GM04504 (cell line): ENCODE results near the gene INPP4B.

Source experiments
- DNase-seq: peaks from one replicate; pipeline ENCODE4 v3.0.0-alpha.2; 2012; ENCODE audit warnings: low read depth

INPP4B gene

DNA sequence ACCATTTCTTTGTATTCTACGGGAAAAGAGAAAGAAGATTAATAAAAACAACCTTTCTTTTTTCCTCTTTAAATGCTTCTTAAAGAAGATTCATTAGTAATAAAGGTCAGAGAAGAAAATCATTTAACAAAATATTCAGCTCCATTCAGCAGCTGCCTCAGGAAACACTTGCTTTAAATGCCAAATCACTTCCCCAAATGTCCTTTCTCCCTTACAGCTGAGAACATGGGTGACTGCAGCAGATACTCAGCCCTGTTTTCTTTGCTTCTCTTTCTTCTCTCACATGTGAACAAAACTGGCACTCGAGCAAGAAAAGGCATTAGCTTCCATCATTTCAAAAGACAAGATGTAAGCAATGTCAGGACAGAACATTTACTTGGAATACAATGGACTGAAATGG, 120.2 kb downstream of the INPP4B start:
- DNase-seq, result no peak

GRCh38 chr4:142721187-142721586, 124.9 kb downstream of the INPP4B start:
- DNase-seq, result no peak

DNA sequence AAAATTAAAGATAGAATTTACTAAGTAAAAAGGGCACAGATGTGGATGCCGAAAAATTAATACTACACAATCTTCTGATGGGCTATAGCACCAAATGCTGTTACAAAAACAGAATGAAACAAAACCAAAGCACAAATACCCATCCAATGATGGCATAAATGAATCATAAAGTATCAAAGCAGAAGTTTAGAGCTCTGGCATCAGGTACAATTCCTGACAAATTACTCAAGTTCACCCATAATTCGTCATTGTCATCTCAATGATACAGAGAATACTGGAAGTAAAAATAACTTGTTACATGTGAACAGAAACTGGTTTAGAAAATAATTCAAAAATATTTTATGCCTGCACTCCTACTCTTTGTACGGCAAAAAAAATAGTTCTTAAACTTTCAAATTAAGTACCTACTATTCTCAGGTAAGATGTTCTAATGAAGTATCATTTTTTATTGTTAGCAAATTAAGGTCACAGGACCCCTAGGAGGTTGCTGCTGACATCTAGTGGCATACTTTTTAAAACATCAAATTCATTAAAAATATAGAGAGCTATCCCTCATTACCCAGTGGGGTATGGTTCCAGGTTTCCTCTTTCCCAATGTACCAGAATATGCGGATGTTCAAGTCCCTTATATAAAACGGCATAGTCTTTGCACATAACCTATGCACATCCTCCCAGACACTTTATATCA, 126.1 kb downstream of the INPP4B start:
- peak; percentile 7 for DNase-seq

- DNase-seq, result no peak
Measured at GRCh38 chr4:142718981-142719380, 127.1 kb downstream of the INPP4B start.

- no peak for DNase-seq
Measured at GRCh38 chr4:142715727-142716126, 130.4 kb downstream of the INPP4B start.

DNA sequence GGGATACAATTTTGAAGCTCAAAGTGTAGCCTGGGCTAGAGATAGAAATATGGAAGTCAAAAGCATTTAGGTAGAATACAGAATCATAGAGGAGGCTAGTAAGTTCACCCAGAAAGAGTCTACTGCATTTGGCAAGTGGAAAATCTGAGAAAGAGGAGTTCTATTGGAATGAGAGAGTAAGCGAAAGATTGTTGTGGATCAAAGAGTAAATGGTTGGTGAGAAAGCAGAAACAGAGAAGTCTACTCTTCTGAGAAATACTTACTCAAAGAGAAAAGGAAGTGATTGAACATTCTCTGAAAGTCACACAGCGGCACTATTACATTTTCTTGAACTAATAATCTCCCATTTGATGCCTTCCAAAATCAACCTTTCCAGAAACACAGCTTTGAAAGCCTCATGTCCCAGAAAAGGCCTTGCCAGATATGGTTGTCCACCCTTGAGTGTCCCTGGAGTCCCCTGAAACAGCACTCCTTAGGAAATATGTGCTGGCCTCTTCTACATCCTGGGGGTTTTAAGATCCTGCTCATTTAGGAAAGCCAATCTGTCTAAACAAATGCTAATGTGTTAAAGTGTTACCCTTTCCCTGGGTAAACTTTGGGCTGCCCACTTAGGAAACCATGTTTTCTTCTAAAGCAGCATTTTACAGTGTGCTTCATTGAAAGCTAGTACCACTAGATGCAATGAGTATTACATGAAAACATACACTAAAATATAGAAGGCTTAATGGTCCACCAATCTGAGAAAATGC, 132.6 kb downstream of the INPP4B start:
- DNase-seq, result no peak

- DNase-seq, result no peak
Measured at GRCh38 chr4:142708231-142708630, 137.9 kb downstream of the INPP4B start.

DNA sequence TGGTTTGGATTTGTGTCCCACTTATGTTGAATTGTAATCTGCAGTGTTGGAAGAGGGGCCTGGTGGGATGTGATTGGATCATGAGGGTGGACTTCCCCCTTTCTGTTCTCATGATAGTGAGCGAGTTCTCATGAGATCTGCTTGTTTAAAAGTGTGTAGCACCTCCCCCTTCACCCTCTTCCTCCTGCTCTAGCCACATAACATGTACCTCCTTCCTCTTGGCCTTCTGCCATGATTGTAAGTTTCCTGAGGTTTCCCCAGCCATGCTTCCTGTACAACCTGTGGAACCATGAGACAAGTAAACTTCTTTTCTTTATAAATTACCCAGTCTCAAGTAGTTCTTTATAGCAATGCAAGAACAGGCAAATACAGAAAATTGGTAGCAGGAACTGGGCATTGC, 138.7 kb downstream of the INPP4B start:
- no peak for DNase-seq

DNA sequence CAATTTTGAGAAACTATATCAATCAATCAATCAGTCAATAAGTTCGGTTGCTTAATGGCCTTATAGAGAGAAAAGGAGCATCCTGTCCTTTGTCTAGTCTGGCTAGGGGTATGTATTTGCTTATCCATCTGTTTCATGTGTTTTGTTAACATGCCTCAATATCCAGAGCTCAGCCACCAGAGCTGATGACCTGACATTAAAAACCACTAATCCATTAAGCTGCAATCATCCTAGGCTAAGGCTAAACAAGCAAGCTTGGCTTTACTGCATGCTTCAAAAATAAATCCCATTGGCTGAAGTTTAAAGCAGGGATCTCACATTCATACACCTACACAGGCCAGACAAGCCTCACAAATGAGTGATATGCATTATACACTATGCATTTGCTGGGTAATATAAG, 139.7 kb downstream of the INPP4B start:
- no peak for DNase-seq

- no peak for DNase-seq
Measured at GRCh38 chr4:142705820-142706219, 140.3 kb downstream of the INPP4B start.

DNA sequence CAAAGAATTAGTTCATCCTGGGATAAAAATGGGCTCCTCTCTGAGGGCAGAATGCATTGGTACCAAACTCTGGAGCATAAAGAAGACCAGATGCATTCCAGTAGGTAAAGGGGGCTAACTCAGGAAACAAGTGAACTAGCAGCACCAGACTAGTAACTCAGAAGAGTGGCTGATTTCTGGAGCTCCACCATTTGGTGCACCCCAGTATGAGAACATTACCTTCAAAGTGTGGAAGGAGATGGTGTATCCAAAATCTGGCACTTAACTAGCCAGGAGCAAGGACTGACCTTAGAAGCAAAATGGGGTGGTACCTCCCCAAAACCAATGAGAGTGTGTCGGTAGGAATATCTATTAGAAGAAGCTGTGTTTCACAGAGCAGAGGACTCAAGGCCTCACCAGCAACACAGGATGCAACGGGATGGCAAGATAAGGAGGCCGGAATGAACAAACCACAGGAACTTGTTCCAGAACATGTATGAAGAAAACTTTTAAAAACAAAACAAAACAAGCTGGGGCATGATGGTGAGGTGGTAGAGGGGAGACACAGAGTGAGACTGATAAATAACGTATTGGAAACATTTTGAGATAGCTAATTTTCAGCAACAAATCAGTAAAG, 142.3 kb downstream of the INPP4B start:
- DNase-seq, result no peak

GRCh38 chr4:142701017-142701416, 145.1 kb downstream of the INPP4B start:
- DNase-seq, result no peak

- DNase-seq, result no peak
Measured at GRCh38 chr4:142700531-142700930, 145.6 kb downstream of the INPP4B start.

GRCh38 chr4:142698552-142698951, 147.5 kb downstream of the INPP4B start:
- DNase-seq, result no peak

DNA sequence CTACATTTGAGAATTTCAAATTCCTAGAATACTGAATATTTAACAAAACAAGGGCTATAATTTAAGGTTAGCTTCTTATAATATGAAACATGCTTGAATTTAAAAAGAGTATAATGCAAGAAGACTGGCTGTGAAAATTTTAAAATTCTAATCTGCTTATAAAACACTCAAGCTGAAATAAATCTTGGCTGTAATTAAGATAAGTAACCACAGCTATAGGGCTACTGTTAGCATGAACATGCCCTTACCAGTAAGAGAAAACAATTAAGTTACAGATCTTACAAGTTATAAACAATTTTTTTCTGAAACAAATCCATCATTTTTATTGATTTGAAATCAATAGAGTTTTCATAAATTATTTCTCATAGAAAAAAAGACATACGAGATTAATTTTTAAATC, 148.2 kb downstream of the INPP4B start:
- DNase-seq, result no peak

GRCh38 chr4:142697320-142697719, 148.8 kb downstream of the INPP4B start:
- no peak for DNase-seq

DNA sequence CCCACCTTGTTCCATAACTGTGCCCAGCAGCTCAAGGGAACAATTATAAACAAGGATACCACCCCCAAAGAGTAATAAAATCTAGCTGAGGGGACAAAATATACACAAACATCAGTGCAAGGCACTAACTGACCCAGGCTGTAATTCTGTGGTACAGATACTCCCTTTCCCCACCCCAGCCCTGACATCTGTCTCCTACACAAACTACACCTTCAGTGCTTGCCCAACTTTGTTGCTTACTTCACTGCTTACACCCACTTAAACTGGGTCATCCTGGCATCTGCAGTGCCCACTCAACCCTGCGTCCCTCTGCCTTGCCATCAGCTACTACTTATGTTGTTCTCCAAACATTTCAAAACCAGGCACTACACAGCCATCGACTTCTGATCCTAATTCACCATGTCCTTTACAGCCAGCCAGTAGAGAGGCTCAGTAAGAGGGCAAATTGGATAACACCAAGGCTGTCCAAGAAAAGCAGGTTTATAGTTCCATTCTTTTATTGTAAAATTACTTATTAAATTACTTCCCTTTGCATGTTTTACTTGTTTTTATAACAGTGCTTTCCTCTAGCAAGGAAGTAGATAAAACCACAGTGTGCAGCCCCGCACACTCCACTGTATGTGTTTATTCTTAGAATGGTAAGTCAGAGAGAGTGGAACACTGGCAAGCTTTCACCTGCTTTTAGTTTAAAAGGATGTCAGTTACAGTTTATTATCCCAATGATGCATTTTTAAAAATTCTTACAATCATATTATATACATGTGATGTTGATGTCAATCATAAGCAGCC, 149.6 kb downstream of the INPP4B start:
- no peak for DNase-seq

GRCh38 chr4:142690406-142691163, 155.5 kb downstream of the INPP4B start:
- DNase-seq, result no peak

DNA sequence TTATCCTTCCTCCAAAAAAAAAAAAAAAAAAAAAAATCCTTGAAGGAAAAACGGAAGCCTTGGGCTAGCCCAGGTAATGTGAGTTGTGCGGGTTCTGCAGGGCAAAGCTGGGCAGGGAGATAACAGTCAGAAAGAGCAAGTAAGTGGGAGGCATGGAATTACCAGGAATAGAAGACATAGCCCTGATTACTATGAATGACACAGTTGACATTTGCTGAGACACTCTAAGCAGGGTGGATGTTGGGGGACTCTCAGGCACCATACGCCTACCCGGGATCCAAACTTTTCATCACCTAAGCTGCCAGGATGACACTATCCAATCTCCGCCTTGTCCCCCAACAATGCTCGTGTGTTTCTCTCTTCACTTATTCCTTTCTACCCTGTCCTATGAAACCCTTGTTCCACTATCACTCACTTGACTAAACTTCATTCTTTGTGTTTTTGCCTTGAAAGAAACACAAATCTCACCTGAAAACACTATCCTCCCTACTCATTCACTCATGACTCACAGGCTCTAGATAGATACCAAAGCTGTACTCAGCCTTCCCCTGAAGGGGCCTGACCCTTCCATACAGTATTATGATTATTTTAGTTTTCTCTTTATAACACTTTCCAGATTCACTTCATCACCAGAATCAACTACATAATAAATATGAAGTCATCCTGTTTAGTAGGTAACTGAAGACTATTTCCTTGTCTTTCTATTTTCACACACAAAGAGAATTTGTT, 158.4 kb downstream of the INPP4B start:
- DNase-seq, result no peak

DNA sequence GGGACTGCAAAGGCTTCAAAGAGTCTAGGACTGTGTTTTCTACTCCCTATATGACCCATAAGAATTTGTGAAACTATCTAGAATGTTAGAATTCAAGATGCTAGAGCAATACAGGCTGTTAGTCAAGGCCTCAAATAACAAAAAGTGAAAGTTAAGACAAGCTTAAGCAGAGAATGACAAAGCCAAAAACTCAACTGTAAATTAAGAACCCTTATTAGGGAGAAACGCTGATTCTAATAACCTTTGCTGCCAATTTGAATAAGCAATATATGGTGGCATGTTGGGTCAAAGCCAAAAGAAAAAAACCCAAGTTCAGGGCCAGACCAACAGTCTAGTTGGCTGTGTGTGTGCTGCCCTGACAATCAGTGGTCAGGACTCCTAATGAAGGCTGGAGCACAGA, 160.0 kb downstream of the INPP4B start:
- DNase-seq, result no peak

DNA sequence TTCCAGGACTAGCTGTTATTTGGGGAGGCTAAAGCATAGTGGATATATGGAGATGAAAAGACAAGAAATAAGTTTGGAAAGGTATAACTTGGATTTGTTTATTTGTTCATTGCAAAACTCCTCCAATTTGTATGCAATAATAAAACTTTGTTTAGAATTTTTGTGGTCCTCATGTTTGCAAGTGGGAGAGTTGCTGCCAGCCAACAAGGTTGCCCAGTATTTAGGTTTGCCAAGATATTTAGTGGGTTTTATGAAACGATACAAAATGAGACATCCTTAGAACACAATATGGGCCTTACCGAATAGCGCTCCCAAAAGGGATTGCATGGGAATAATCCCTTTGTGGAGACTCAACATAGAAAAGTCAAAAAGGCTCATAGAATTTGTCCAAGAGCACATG, 162.1 kb downstream of the INPP4B start:
- DNase-seq, result peak; percentile 8
